Hepatic stellate cell (primary cell): Measurements from ENCODE around the gene MYLK2.
A peak's percentile ranks its signal among the peaks of the same experiment; 100 is the strongest.
"Not testable (repeated sequence)": the region's sequence is repeated elsewhere in the genome, so short reads cannot be mapped to it uniquely, and the experiment has no call there.

Experiments used
- DNase-seq: peaks from one replicate; pipeline ENCODE4 v3.0.0; 2011; ENCODE audit warnings: low spot score

Gene MYLK2

DNA sequence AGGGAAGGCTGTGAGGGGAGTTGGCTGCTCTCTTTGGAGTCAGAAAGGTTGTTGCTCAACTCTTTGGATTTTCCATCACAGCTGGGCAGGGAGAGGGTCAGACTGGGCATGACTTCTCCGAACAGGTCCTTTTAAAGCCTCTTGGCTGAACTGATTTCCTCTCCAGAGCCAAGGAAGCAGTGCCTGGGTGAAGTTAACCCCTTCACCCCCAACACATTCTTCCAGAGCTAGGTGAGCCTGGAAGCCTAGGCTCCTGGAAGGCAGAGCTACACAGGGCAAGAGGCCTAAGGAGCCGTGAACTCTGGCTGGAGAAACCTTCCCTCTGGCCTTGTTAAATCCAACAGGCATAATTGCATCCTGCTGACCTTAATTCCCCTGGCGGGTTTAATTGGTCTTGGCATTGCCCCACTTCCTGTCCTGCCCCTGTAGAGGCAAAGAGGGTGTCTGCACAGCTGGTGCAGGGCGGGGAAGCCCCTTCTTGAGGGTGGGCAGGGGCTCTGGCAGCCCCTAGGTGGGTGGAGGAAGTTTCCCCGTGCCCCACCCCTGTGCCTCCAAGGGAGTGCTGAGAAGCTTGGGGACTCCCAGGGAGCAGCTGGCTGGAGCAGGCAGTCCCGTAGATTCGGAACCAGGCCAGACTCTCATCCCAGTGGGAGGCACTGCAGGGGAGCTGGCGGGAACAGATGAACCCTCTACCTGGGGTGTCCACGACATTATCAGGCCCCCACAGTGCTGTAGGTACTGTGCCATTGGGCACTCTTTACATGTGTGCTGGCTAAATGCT is 3.6 kb upstream of the MYLK2 start:
- no peak for DNase-seq

DNA sequence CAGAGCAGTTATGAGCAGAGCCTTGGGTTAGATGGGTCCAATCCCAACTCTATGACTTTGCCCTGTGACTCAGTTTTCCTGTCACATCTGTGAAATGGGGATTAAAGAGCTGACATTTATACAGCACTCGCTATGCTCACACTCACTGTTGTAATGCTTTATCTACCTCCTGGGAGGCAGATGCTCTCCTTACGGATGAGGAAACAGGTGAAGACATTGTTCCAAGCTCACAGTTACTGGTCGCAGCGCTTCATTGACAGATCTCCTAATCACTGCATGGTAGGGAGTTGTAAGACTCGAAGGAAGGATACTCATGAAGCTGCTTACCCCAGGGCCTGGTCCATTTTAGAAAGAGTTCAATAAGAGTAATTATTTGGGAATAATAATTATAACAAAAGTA is 2.9 kb upstream of the MYLK2 start:
- no peak for DNase-seq

DNA sequence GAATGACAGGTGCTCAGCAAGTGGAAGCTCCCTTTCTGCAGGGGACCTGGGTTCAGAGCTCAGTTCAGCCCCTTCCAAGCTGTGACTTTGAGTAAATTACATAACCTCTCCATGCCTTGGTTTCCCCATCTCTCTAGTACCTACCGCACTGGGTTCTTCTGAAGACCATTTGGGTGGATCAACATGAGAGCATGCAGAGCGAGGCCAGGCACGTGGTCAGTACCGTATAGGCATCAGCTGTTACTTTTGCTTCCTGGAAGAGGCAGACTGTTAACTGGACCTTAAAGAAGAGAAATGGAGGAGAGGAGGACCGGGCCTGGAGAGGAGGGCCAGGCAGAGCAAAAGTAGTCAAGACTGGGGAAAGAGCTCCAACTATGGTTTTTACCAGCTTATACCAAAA is 1.7 kb upstream of the MYLK2 start:
- DNase-seq = no peak

DNA sequence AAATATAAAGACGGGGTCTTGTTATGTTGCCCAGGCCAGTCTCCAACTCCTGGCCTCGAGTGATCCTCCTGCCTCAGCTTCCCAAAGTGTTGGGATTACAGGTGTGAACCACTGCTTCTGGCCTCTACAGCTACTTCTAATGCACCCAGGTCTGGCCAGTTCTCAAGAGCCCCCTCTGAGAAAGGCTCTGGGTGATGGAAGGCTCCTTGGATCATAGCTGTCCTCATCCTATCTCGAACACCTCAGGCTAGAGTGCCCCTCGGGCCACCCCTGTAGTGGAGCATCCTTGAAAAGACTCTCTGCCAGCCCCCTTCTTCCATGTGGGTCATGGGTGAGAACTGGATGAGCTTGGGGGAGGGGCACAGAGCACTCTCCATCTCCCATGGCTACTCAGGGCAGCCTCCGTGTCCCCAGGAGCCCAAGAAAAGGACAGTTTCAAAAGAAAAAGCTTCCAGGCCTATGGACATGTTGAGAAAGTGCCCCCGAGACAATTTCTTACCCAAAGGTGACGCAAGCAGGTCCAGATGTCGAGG is 714 bp upstream of the MYLK2 start:
- no peak for DNase-seq

DNA sequence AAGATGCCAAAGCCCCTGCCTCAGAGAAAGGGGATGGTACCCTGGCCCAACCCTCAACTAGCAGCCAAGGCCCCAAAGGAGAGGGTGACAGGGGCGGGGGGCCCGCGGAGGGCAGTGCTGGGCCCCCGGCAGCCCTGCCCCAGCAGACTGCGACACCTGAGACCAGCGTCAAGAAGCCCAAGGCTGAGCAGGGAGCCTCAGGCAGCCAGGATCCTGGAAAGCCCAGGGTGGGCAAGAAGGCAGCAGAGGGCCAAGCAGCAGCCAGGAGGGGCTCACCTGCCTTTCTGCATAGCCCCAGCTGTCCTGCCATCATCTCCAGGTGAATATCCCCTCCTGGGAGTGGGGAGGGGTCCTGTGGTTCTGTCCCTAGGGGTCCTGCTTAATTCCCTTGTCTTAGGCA is 1.1 kb downstream of the MYLK2 start:
- DNase-seq = no peak

DNA sequence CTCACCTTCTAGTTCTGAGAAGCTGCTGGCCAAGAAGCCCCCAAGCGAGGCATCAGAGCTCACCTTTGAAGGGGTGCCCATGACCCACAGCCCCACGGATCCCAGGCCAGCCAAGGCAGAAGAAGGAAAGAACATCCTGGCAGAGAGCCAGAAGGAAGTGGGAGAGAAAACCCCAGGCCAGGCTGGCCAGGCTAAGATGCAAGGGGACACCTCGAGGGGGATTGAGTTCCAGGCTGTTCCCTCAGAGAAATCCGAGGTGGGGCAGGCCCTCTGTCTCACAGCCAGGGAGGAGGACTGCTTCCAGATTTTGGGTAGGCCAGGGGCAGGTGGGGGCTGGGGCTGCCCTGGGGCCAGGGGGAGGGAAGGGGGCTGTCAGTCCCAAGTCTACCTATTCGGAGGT is 2.3 kb downstream of the MYLK2 start:
- DNase-seq = no peak

DNA sequence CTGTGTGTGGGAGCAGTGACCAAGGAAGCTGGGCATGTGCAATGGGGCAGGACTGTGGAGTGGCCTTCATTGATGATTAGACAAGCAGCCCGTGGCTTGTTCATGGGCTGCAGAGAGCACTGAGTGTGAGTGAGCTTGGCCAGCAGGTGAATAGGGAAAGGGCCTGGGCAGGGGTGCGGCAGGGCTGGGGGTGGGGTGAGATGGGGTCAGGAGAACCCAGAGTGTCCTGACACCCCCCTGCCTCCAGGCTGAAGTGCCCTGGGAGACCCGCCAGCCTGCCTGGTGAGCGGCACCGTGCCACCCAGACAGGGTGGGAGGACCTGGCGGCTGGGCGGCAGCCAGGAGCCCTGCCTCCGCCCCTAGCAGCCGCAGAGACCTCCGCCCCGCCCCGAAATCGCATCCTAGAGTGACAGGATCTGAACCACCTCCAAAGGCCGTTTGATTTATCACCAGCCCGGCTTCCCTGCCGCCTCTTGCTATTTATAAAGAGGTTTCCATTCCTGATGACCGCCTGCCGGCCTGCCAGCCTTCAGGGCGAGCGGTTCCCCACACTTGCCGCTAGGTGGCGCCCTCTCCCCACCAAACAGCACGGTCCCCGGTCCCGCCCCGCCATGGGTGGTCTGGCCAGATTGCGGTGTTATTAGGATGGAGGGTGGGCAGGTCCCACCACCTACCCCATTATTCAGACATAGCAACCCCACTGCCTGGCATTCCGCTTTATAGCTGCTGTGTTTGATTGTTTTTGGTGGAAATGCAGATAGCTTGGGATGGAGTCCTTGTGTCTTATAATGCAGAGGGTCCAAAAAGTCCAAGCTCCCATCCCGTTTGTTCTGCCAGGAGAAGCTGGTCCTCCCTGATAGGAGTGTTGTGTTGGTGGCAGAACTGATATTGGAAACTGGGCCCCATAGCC is 3.5 kb downstream of the MYLK2 start:
- peak; percentile 86 for DNase-seq

DNA sequence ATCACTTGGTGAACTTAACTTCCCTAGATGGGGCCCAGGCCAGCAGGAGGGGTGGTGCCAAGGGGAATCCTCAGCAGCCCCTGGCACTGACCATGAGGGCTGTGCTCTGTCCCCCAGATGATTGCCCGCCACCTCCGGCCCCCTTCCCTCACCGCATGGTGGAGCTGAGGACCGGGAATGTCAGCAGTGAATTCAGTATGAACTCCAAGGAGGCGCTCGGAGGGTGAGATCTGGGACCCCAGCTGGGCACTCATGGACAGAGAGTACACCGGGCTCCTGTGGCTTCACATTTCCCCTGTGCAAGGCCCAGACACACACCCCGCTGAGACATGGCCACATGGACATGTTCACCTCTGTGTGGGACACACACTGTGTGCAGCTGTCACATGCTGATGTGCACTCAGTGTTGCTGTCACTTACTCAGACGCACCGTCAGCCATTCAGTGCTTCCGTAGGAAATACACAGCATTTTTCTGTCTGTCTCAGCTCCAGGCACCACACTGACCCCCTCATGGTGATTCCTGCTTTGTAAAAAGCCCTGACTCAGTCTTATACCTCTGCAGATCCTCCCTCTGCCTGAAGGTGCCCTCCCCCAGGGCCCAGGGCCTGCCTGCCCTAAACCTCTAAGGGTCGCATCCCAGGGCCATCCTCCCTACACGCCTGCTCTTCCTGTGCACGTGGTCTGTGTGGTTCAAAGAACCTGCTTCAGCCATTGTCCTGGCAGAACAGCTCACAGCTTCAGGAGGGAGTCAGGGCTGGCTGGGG is 4.4 kb downstream of the MYLK2 start:
- DNase-seq = no peak

DNA sequence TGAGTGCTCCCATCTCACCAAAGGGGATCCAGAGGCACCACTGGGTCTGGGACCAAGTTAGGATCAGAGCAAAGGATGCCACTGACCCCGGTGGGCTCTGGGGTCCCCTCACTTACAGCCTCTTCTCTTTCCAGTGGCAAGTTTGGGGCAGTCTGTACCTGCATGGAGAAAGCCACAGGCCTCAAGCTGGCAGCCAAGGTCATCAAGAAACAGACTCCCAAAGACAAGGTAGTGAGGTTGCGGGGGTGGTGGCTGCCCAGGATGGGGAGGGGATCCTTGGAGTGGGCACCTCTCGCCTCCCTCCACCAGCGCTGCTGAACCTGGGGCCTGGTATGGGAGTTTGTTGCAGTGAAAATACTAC is 4.9 kb downstream of the MYLK2 start:
- no peak for DNase-seq

DNA sequence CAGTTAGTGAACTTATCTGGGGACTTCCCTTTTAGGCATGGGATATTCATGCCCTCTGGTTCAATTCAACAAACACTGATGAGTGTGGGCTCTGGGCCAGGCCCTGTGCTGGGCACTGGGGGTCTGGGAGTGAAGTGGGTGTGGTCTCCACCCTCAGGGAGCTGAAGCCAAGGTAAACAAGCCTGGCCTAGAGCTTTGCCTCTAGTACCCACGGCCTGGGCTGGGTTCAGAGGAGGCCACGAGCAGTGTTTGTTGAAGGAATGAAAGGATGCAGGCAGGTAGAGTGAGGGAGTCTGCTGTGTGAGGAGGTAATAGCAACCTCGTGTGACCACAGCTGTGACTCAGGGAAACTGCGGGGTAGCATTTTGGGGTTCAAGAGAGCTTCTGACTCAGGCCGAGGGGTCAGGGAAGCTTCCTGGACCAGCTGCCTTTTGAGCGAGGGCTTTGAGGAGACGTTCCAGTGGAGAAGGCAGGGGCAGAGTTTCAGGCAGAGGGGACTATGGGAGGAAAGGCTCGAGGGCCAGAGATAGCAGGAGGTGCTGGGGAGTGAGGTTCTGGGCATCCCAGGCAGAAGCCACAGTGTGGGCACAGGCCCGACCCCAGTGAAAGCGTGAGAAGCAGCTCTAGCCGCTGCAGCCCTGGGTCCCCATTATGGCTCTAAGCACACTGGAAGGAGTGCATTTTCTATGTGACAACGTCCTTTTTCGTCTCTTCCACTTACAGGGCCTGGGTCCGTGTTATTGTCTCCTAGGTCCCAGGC is 5.6 kb downstream of the MYLK2 start:
- no peak for DNase-seq

DNA sequence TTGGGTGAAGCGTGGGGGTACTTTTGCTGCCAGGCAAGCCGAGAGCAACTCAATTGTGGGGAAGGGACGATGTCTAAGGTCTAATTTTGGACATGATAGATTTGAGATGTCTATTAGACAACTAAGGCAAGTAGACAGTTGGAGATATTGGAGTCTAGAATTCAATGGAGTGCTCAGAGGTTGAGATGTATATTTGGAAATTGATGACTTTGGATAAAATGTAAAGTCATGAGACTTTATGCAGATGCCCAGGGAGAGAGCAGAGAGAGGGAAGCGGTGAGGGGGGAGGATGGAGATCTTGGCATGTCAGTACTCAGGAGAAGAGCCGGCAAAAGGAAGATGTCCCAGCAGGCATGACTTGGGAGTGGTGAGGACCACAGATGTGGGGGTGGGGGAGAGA is 6.9 kb downstream of the MYLK2 start:
- DNase-seq = no peak

DNA sequence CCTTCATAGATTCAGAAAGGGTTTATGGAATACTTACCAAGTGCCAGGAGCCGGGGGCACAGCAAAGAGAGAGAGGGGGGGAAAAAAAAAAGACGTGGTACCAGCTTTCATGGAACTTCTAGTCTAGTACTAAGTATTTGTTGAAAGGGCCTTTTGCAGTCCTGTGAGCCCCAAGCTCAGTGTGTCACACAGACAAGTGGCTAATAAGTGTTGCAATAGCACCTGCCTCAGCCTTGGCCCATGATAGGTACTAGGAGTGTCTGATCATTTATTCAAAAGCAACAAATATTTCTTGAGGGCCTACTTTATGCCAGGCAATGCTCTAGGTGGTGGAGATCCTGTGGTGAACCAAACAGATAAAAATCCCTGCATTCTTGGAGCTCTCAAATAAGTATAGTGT is 7.9 kb downstream of the MYLK2 start:
- DNase-seq = no peak

DNA sequence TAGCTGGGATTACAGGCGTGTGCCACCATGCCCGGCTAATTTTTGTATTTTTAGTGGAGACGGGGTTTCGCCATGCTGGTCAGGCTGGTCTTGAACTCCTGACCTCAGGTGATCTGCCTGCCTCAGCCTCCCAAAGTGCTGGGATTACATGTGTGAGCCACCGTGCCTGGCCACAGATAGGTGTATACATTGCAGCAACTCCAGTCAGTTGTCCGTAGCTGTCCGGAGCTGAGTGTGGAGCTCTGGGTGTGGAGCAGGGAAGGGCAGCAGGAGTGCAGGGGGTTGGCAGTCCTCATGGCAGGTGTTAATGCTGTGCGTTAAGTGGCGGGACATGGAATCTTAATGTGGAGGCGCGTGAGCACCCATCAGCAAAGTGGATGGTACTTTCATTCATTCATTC is 8.9 kb downstream of the MYLK2 start:
- not testable (repeated sequence) for DNase-seq

DNA sequence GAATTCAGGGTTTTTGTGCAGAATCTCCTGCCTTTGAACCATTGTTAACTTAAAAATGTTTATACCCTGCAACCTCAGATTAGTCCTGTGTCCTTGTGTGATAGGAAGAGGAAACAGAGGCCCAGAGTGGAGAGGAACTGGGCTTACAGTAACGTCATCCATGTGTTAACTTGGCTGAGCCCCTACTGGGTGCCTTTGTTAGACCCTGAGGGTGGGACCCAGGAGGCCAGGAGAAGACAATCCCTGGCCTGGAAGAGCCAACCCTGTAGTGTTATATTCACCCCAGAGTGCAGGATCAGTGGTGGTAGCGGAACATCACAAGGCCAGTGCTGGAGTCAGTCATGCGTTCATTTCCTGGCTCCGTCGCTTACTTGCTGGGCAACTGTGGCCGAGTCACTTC is 10.6 kb downstream of the MYLK2 start:
- no peak for DNase-seq

DNA sequence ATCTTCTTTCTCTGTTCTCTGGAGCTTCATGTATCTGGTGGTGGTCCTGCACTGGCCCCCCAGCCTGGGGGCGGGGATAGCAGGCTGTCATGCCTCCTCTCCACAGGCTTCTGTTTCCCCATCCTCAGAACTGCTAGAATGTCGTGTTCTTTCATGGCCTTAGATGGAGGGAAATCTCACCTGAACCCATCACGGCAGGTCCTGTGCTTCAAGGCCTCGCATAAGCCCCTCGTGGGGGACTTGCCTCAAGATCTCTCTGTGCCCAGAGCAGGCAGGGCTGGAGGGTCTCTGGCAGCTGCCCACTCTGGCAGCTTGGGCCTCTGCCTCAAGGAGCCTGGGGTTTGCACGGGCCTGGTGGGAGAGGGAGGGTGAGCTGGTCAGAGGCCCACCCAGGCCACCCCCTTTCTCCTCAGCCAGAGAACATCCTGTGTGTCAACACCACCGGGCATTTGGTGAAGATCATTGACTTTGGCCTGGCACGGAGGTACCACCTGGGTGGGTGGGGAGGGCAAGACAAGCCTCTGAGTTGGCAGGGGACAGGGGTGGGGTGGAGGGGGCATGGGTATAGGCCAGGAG is 11.3 kb downstream of the MYLK2 start:
- no peak for DNase-seq

DNA sequence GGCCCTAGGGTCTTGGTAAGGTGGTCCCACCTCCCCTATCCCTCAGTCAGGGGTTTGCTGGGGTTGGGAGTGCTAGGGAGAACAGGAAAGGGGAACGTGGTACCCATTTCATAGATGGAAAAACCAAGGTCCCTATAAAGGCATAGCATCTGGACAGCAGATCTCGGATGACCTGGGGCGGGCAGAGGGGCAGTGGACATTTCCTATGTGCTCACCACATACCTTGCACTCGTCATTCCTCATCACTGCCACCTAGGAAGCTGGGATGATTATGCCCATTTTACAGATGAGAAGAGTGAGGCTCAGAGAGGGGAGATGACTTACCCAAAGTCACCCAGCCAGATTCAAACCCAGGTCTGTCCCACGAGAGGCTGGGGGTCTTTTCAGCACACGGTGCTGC is 12.1 kb downstream of the MYLK2 start:
- no peak for DNase-seq

DNA sequence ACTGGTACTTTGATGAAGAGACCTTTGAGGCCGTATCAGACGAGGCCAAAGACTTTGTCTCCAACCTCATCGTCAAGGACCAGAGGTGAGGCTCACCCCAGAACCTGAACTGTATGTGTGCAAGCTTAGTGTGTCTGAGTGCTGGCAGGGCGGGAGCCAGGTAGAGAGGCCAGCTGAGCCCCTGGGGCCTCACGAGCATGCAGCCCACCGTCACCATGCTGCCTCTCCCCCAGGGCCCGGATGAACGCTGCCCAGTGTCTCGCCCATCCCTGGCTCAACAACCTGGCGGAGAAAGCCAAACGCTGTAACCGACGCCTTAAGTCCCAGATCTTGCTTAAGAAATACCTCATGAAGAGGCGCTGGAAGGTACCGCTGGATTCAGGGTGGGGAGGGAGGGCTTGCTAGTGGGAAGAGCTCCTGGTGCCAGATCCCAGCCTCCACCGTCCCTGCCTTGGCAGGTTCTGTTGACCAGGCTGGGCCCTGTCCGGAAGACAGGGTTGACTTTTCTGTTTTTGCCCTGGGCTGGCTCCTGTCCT is 12.7 kb downstream of the MYLK2 start:
- DNase-seq = no peak

DNA sequence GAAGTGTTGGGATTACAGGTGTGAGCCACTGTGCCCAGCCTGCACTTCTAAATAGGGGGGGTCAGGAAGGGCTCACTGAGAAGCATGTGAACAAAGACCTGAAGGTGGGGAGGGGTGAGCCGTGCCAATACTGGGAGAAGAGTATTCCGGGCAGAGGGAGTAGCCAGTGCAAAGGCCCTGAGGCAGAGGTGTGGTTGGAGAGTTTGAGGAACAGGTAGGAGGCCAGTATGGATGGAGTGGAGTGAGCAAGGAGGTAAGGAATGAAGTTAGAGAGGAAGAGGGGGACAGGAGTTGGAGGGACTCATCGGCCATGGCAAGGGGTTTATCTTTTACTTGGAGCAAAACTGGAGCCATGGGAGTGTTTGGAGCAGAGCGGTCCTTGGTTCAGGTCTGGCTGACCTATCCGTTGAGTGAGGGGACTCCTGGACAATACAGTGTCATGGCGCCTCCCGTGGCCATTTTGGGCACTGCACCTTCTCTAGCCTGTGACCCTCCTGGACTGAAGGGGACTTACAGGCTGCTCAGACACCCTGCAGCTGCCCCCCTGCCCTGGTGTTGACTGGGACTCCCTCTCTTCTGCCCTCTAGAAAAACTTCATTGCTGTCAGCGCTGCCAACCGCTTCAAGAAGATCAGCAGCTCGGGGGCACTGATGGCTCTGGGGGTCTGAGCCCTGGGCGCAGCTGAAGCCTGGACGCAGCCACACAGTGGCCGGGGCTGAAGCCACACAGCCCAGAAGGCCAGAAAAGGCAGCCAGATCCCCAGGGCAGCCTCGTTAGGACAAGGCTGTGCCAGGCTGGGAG is 14.2 kb downstream of the MYLK2 start:
- peak; percentile 76 for DNase-seq

DNA sequence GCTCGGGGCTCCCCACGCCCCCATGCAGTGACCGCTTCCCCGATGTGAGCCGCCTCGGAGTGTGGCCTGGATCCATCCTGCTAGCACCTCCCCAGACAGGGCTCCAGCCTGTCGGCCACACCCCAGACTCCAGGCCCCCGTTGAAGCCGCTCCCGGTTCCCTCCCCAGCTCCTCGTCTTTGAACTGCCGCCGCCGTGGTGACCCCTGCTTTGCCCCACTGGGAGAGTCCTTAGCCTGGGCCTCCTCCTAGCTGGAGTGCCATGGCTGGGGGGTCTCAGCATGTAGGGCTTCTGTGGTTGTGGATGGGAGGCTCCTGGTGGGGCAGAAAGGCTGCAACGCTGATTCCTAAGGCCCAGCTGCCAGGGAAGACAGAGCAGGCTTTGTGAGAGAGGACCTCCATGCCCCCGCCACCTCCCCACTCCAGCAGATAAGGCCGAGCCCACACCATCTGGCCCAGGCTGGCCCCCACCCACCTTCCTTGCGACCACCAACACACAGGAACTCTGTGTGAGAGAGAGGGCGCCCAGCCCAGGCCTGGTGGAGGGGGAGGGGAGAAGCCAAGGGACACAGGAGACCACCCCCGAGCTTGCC is 14.9 kb downstream of the MYLK2 start:
- DNase-seq = no peak

DNA sequence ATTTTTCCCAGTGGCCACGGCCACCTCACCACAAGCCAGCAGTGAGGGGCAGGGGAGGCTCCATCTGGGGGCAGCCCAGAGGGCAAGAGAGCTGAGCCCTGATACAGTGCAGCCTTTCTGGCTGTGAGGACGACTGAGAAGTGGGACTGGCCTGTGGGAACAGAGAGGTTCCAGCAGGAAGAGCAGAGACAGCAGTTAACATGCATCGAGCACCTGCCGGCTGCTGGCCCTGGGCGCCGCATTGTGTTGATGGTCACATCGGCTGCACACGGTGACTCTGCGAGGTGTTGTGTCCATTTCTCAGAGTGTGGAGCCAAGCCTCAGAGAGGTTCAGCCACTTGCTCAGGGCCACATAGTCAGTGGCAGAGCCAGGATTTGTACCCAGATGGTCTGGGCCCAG is 16.4 kb downstream of the MYLK2 start:
- DNase-seq = no peak
